ENCODE results near the gene ELK1.

- TF ChIP-seq CTCF (IDR thresholded peaks at IDR 0.05; ENCODE audit: insufficient read depth, low read length, poor library complexity, severe bottlenecking) (no peak), EZH2phosphoT487 (conservative IDR thresholded peaks at IDR 0.05; ENCODE audit: low read length) (no peak)
Observed at GRCh38 chrX:47631676-47632075, 18.7 kb downstream of the ELK1 start.
